Breast epithelium (tissue), 3 donors: ENCODE measurements around the gene NINJ2.

Experiments used
- POLR2A ChIP-seq: fragments of 450-650 bp; IDR thresholded peaks from one replicate; pipeline ENCODE4 v1.6.1; 2016; ENCODE audit warnings: antibody characterized with exemption, mild to moderate bottlenecking, moderate library complexity
- POLR2AphosphoS5 ChIP-seq, 3 donors: sonication (generic); formaldehyde crosslinking; IDR thresholded peaks; one replicate each; pipeline ENCODE4 v1.6.1; 2017; ENCODE audit warnings: antibody characterized with exemption in 3 of 3
- TF ChIP-seq, protein P1 (sequence below), 3 donors: fragments of 450-650 bp; IDR thresholded peaks; one replicate each; pipeline ENCODE4 v1.5.1; 2016 to 2017; ENCODE audit warnings: antibody characterized with exemption in 3 of 3, mild to moderate bottlenecking in 3 of 3, moderate library complexity in 3 of 3

- TF ChIP-seq POLR2A (no peak), POLR2AphosphoS5 (IDR thresholded peaks at IDR 0.05) (no peak)
- TF ChIP-seq, protein P1, sequence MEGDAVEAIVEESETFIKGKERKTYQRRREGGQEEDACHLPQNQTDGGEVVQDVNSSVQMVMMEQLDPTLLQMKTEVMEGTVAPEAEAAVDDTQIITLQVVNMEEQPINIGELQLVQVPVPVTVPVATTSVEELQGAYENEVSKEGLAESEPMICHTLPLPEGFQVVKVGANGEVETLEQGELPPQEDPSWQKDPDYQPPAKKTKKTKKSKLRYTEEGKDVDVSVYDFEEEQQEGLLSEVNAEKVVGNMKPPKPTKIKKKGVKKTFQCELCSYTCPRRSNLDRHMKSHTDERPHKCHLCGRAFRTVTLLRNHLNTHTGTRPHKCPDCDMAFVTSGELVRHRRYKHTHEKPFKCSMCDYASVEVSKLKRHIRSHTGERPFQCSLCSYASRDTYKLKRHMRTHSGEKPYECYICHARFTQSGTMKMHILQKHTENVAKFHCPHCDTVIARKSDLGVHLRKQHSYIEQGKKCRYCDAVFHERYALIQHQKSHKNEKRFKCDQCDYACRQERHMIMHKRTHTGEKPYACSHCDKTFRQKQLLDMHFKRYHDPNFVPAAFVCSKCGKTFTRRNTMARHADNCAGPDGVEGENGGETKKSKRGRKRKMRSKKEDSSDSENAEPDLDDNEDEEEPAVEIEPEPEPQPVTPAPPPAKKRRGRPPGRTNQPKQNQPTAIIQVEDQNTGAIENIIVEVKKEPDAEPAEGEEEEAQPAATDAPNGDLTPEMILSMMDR (IDR thresholded peaks at IDR 0.05), result no peak
Measured at GRCh38 chr12:524167-524951, 138.9 kb downstream of the NINJ2 start.
